Globus pallidus (tissue), 1 donor: ENCODE data around the gene ZXDC.

Experiments used
- DNase-seq: peaks from one replicate; pipeline ENCODE4 v3.0.0-alpha.2; 2015; ENCODE audit warnings: low spot score

The ZXDC gene

DNA sequence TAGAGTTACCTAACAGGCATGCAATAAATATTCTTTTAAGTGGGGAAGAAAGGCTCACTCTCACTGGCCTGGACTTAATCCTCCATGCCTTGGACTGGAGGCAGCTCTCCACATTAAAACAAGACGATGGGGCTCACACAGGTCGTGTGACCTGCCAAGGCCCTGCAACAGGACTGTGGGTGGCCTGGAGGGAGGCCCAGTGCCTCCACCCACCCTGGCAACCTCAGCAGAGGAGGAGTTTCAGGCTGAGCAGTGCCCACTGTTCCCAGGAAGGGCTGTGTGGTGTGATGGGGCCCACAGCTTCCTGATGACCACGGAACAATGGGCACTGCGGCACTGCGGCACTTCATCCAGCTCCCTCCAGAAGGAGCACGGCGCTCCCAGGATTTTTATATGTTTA, 36.3 kb upstream of the ZXDC start:
- peak; percentile 29 for DNase-seq

- DNase-seq = no peak
These were observed 35.6 kb upstream of the ZXDC start for GRCh38 chr3:126511291-126511690.

GRCh38 chr3:126510308-126510910, 34.7 kb upstream of the ZXDC start:
- no peak for DNase-seq

- no peak for DNase-seq
These were observed 34.1 kb upstream of the ZXDC start for GRCh38 chr3:126509597-126510307.

GRCh38 chr3:126508564-126508964, 32.9 kb upstream of the ZXDC start:
- DNase-seq = no peak

GRCh38 chr3:126507886-126508285, 32.2 kb upstream of the ZXDC start:
- DNase-seq = no peak

DNA sequence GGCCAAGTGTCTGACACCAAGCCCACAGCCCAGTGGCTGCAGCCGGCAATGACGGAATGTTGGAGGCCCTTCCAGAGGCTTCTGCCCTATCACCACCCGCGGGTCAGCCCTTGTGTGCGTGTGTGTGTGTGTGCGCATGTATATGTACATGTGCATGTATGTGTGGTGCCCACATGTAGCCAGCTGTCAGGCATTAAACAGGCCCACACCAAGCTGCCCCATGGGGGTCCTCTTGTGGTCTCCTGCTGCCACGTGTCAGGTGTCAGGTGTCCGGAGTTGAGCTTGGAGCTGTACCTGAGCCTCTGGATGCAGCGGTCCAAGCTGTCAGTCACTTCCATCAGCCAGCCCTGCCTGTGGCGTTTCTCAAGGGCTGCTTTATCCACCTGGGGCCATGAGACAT, 28.0 kb upstream of the ZXDC start:
- DNase-seq = no peak

DNA sequence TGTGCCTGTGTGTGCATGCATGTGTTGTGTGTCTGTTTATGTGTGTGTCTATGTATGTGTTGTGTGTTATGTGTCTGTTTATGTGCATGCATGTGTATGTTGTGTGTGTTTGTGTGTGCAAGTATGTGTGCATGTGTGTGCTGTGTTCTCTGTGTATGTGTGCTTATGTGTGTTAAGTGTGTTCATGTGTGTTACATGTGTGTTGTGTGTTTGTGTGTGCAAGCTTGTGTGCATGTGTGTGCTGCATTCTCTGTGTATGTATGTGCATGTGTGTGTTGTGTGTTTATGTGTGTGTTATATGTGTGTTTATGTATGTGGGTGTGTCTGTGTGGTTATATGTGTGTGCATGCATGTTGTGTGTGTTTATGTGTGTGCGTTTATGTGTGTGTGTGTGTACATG, 27.0 kb upstream of the ZXDC start:
- DNase-seq = no peak

DNA sequence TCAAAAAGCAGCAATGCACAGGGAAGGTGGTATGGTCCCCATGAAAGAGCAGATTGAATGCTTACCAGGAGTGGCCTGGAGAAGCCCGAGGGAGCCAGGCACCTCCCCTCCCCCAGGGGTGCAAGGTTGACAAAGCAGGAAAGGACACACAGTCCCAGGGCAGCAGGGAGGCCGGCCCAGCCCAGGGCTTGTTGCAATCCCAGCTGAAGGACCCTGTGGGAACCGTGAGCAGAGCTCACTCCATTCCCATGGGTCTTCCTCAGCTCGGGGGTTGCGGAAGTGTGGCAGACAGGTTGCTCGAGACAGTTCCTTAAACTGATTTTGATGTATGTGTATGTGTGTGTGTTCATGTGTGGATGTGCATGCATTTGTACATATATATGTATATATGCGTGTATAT, 26.0 kb upstream of the ZXDC start:
- no peak for DNase-seq

DNA sequence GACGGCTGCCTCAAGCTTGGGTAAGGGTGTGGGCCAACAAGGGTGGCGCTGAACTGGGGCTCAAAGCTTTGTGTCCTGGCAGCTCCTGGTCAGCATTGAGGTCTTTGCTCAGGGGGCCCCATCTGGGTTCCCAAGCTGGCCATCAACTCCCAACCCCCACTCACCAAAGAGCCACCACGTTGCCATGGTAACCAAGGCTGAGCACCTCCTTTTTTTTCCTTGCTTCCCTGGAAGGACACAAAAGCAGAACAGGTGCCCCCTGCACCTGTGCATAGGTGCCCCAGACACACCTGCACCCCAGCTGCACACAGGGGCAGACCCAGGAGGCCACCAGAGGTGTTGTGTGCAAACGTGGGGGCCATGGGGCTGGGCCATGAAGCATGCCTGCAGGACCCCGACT, 25.4 kb upstream of the ZXDC start:
- DNase-seq = no peak

- no peak for DNase-seq
These were observed 24.3 kb upstream of the ZXDC start for GRCh38 chr3:126500016-126500415.

DNA sequence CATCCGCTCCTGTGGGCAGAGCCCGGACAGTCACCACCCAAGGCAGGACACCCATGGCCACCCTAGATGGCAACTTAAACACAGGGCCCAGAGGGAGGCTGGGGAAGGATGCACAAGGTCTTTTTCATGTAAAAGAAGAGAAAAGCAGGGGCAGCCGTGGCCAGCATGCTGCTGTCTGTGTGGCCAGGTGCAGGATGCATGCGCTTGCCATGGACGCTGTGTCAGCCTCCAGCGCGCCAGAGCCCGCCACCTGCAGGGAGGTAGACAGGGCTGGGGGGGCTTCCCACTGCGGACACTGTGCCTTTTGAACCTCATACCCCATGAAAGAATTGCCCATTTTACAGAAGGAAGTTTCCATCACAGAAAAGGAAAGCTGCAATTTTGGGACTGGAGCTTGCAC, 23.7 kb upstream of the ZXDC start:
- no peak for DNase-seq

DNA sequence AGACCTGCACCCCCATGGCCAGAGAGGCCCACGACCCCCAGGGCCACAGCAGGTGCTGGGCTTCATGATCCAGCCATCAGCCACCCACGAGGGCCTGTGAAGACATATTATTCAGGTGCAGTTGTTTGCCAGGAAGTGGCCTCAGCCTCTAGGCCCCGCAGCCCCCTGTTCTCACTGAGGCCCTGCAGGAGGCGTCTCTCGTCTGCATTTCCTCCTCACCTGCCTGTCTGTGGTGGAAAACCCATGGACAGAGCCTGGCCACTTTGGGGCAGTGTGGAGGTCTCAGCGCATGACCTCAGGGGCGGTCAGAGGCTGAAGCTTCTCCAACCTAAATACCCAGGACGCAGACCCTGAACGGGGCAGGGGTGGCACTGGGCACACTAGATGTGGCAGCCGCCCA, 23.2 kb upstream of the ZXDC start:
- DNase-seq = no peak

DNA sequence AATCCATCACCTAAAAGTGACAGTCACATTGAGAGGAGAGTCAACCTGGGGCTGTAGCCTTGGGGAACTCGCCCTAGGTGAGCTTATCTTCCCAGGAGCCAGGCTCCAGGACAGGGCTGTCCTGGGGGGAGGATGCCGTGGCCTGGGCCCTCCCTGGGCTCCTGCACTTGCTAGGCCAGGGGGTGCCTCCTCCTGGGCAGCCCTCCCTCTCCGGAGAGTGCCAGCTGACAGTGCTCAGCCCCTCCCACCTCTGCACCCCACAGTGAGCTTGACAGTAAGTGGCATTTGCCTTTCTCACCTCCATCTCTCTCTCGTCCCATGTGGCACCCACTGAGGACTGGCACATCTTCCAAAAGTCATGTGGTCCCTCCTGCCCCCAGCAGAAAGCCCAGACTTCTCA, 22.8 kb upstream of the ZXDC start:
- no peak for DNase-seq

DNA sequence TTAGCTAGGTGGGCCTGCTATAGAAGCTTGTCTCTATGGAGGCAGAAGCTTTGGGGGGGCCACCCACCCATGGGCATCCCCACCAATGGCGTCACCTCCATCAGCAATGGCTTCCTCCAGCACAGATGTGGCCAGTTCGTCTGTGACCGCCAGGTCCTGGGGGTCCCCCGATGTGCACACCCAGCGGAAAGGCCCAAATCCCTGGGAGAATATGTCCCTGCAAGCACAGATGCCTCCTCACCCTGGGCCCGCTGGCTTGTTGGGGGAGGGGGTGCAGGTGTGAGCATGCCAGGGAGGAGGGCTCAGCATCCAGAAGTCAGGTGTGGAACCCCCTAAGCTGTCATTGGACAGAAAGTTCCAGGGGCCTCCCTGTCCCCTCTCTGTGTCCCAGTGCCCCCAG, 22.3 kb upstream of the ZXDC start:
- DNase-seq = no peak

DNA sequence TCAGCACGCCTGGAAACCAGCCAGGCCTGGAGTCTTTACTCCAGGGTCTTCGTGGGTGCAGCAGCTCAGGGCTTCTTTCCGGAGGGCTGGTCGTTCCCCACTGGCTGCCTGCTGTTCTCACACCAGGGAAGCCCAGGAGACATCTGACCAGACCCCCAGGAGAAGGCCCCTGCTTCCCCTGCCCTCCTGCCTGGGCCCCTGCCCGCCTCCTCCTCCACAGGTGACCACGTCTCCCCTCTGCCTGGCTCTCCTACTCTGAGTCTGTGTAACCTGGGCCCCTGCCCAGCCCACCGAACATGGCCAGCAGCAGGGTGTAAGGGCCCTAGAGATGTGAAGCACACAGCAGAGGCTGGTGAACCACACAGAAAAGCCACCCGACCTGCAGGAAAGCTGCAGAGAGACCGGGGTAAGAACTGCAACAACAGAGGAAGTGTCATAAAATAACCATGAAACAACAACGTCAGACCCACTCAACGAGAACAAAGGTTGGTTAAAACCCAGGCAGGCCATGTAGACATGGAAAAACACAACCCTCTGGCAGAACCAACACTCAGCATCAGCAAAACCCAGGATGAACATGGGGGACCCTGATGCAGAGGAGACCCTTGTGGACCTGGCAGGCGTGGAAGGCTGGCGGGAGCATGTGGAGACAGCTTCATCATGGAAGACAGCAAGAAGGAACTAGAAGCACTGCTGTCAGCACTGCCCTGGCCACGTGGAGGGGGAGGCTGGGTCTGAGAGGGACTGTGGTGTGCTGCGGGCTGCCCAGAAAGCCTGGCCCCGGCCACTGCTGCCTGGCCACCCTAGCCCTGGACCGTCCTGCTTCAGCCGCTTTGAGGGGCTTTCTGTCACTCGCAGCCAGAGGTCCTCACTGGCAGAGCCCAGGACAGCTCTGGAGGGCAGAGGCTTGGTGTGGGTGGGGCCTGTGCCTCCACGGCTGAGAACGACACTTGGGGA, 21.5 kb upstream of the ZXDC start:
- DNase-seq = no peak

GRCh38 chr3:126495786-126496185, 20.1 kb upstream of the ZXDC start:
- no peak for DNase-seq

DNA sequence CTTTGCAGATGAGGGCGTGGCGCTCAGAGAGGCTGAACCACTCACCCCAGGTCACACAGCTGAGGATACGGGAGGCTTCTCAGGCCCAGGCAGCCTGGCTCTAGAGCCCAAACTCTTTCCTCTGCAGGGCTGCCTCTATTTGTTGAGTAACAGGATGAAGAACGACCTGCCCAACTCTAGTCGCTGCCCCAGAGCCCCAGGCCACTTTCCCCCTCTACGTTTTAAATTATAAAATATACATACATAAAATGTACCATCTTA, 19.2 kb upstream of the ZXDC start:
- no peak for DNase-seq

- no peak for DNase-seq
These were observed 18.7 kb upstream of the ZXDC start for GRCh38 chr3:126494204-126494969.

- DNase-seq = no peak
These were observed 18.0 kb upstream of the ZXDC start for GRCh38 chr3:126493739-126494138.

GRCh38 chr3:126493051-126493450, 17.4 kb upstream of the ZXDC start:
- no peak for DNase-seq

- no peak for DNase-seq
These were observed 15.7 kb upstream of the ZXDC start for GRCh38 chr3:126491221-126492013.
